ENCODE results near the gene AP4E1.
"Not testable (repeated sequence)": the region's sequence is repeated elsewhere in the genome, so short reads cannot be mapped to it uniquely, and the experiment has no call there.

Gene AP4E1

GRCh38 chr15:50944672-50945071 is 36.2 kb downstream of the AP4E1 start:
- DNase-seq (ENCODE audit: low read depth in 1 of 2, low spot score in 1 of 2), result no peak

DNA sequence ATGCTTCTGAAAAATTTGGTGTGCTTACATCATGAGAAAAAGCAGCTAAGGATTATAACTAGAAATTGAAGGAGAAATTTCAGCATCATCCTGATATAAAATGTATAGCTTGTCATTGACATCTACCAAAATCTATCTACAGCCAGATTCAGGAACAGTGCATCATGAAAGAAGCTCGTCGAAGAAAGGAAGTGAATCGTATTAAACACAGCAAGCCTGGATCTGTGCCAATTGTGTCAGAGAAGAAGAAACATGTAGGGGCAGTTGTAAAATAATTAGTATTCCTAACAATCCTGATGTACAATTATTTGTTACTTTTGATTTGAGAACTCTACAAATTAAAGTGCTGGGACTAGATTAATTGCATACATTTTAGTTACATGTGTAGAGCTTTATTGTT is 37.2 kb downstream of the AP4E1 start:
- DNase-seq (ENCODE audit: low read depth in 1 of 2, low spot score in 1 of 2), result no peak

- not testable (repeated sequence) for DNase-seq (ENCODE audit: low read depth in 1 of 2, low spot score in 1 of 2)
Measured at GRCh38 chr15:50950745-50951144, 42.3 kb downstream of the AP4E1 start.

- no peak for DNase-seq (ENCODE audit: low read depth in 1 of 2, low spot score in 1 of 2)
Measured at GRCh38 chr15:50953302-50953701, 44.8 kb downstream of the AP4E1 start.

- not testable (repeated sequence) for DNase-seq (ENCODE audit: low read depth in 1 of 2, low spot score in 1 of 2)
Measured at GRCh38 chr15:50954837-50955236, 46.4 kb downstream of the AP4E1 start.

GRCh38 chr15:50959717-50960116 is 51.2 kb downstream of the AP4E1 start:
- DNase-seq (ENCODE audit: low read depth in 1 of 2, low spot score in 1 of 2), result no peak

DNA sequence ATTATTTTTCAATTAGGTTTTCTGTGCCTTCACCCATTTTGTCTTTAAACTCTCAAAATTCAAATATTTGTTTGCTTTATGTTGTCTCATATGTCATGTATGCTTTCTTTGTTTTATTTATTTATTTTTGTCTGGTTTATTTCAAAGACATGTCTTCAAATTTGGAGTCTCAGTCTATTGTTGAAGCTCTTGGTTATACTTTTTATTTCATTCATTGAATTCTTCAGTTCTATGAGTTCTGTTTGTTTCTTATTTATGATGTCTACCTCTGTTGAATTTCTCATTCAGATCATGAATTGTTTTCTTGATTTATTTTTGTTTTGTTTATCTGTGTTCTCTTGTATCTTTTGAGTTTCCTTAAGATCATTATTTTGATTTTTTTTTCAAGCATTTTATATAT is 55.6 kb downstream of the AP4E1 start:
- no peak for DNase-seq (ENCODE audit: low read depth in 1 of 2, low spot score in 1 of 2)

GRCh38 chr15:50968353-50968752 is 59.9 kb downstream of the AP4E1 start:
- DNase-seq (ENCODE audit: low read depth in 1 of 2, low spot score in 1 of 2), result no peak

GRCh38 chr15:50970524-50970923 is 62.0 kb downstream of the AP4E1 start:
- DNase-seq (ENCODE audit: low read depth in 1 of 2, low spot score in 1 of 2), result no peak

GRCh38 chr15:50971115-50971514 is 62.6 kb downstream of the AP4E1 start:
- DNase-seq (ENCODE audit: low read depth in 1 of 2, low spot score in 1 of 2), result no peak

DNA sequence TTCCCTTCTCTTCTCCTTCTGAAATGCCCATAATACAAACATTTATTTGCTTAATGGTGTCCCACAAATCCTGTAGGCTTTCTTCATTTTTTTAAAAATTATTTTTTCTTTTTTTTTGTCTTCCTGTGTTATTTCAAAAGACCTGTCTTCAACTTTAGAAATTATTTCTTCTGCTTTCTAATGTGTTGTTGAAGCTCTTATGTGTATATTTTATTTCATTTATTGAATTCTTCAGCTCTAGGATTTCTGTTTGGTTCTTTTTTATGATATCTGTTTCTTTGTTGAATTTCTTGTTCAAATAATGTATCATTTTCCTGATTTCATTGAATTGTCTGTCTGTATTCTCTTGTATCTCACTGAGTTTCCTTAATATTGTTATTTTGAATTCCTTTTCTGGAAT is 63.1 kb downstream of the AP4E1 start:
- no peak for DNase-seq (ENCODE audit: low read depth in 1 of 2, low spot score in 1 of 2)

GRCh38 chr15:50973605-50974004 is 65.1 kb downstream of the AP4E1 start:
- DNase-seq (ENCODE audit: low read depth in 1 of 2, low spot score in 1 of 2), result no peak

DNA sequence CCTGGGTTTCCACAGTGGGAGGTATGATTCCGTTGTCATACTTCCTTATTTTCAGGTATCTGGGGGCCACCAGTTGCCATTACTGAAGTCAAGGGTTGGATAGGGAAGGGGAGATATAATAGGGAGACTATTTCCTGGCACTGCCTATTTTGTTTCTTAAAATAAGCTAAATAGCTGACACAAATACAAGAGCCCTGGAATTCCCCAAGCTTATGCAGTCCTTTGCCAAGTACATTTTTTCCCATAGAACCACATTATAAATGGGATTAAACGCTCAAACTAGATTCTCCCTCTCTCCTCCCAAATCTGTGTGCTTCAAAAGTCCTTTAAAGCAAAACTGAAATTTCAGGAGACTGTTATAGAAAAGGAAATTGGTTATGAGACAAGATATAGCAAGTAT is 68.7 kb downstream of the AP4E1 start:
- DNase-seq (ENCODE audit: low read depth in 1 of 2, low spot score in 1 of 2), result no peak

DNA sequence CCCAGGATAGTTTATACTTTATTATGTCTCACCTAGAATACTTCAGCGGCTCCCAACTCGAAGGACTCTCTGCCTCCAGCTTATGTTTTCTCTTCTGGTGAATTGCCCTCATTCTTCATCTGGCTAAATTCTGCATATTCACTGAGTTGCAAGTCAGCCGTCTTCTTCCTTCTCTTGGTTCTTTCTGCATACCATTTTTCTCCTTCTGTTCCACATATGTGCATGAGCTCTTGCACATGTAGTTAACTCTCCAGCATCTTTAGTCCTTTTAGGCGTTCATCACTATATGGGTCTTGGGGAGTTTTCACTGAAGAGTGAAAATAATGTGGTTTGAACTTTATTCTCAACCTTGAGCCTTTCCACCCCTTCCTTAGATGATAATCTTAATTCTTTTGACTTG is 70.1 kb downstream of the AP4E1 start:
- DNase-seq (ENCODE audit: low read depth in 1 of 2, low spot score in 1 of 2), result no peak

DNA sequence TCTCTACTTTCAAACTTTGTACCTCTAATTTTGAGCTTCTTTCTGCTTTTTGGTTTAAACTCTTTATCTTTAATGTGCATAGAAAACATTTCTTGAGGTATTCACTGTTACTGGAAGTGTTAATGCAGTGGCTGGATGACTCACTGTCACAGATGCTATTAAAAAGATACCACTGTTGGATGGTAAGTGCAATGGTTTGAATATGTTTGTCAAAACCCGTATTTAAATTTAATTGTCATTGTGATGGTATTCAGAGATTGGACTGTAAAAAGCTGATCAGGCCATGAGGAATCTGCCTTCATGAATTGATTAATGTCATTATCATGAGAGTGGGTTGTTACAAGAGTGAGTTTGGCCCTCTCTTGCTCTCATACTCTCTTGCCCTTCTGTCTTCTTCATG is 70.6 kb downstream of the AP4E1 start:
- no peak for DNase-seq (ENCODE audit: low read depth in 1 of 2, low spot score in 1 of 2)

DNA sequence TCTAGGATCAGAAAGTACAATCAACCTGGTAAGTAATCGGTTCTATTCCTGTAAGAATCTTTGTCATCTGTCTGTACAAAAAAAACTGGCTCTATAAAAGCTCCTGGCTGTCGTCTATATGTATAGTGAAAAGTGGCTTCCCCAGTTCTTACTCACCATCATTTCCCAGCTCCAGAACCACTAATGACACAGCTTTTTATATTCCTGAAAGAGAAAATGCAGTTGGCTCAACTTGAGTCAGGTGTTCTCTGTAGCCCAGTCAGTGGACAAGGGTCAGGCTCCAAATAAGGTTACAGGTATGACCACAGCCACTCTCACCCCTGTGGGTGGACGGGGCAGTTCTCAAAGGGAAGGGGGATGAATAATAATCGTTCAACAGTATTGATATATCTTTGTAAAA is 85.1 kb downstream of the AP4E1 start:
- no peak for DNase-seq (ENCODE audit: low read depth in 1 of 2, low spot score in 1 of 2)

- DNase-seq (ENCODE audit: low read depth in 1 of 2, low spot score in 1 of 2), result no peak
Measured at GRCh38 chr15:50996641-50997040, 88.2 kb downstream of the AP4E1 start.

DNA sequence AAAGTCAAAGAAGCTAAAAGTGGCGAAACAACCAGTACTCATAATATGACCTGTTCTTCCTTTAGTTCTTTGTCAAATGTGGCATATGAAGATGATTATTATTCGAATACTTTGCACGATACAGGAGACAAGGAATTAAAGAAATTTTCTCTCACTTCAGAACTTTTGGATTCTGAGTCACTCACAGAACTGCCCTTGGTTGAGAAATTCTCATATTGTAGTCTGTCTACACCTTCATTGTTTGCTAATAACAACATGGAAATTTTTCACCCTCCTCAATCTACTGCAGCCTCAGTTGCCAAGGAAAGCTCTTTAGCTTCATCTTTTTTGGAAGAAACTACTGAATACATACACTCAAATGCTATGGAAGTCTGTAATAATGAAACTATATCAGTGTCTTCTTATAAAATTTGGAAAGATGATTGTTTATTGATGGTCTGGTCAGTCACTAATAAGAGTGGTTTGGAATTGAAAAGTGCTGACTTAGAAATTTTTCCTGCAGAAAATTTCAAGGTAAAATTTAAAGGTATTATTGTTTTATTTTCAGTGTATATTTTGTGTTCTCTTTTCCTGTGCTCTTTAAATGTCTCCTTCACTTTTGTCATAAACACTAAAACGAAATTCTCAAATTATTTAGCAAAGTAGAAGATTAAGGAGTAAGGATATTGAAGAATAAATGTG is 89.0 kb downstream of the AP4E1 start:
- DNase-seq (ENCODE audit: low read depth in 1 of 2, low spot score in 1 of 2), result no peak

GRCh38 chr15:51004103-51004551 is 95.6 kb downstream of the AP4E1 start:
- DNase-seq (ENCODE audit: low read depth in 1 of 2, low spot score in 1 of 2), result no peak

DNA sequence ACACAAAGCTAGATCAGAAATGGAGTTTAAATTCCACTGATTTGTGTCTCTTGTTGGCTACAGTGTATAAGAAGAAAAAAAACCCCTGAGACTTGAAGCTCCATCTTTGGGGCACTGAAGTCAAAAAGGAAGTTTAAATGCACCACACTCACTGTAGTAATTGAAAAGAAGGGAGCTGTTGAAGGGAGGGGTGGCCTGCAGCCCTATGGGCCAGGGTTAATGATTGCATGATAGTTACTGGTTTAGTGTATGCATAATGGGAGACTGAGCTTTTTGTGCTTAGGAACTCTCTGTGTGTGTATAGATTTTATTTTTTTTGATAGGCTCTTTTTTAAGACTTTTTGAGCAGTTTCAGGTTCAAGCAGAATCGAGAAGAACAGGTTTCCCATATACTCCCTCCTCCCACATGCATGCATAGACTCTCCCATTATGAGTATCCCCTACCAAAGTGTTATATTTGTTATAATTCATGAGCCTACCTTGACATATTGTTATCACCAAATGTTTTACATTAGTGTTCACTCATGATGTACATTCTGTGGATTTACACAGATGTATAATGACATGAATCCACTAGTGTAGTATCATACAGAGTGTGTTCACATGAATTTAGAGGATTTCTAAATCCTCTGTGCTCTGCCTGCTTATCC is 98.0 kb downstream of the AP4E1 start:
- DNase-seq (ENCODE audit: low read depth in 1 of 2, low spot score in 1 of 2), result no peak

DNA sequence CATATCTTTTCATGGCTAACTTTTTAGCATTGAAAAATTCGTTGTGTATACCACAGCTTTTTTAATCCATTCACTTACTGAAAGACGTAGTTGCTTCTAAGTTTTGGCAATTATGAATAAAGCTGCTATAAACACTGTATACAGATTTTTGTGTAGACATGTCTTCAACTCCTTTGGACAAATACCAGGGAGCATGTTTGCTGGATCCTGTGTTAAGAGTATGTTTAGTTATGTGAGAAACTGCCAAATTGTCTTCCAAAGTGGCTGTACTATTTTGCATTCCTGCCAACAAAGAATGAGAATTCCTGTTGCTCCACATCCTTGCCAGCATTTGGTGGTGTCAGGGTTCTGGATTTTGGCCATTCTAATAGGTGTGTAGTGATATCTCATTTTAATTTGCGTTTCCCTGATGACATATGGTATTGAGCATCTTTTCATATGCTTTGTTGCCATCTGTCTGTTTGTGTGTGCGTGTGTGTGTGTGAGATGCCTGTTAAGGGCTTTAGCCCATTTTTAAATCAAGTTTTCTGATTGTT is 98.7 kb downstream of the AP4E1 start:
- no peak for DNase-seq (ENCODE audit: low read depth in 1 of 2, low spot score in 1 of 2)

GRCh38 chr15:51011212-51011611 is 102.7 kb downstream of the AP4E1 start:
- DNase-seq (ENCODE audit: low read depth in 1 of 2, low spot score in 1 of 2), result no peak

- no peak for DNase-seq (ENCODE audit: low read depth in 1 of 2, low spot score in 1 of 2)
Measured at GRCh38 chr15:51016615-51017014, 108.1 kb downstream of the AP4E1 start.

Data from activated CD4-positive, alpha-beta T cell treated with anti-CD3 and anti-CD28 coated beads, Interleukin-2, amount 50 U/mL, for 24 hours (primary cell).